ENCODE measurements around the gene C9orf50.

Gene C9orf50

GRCh38 chr9:129586685-129587084 lies 34.2 kb downstream of the C9orf50 start:
- no peak for DNase-seq

- DNase-seq: no peak
These were observed 34.7 kb downstream of the C9orf50 start for GRCh38 chr9:129586245-129586644.

- no peak for DNase-seq
These were observed 35.5 kb downstream of the C9orf50 start for GRCh38 chr9:129585352-129585751.

GRCh38 chr9:129584136-129584535 lies 36.8 kb downstream of the C9orf50 start:
- peak; percentile 46 for DNase-seq

- no peak for DNase-seq
These were observed 37.4 kb downstream of the C9orf50 start for GRCh38 chr9:129583308-129584038.

- no peak for DNase-seq
These were observed 38.0 kb downstream of the C9orf50 start for GRCh38 chr9:129582855-129583254.

GRCh38 chr9:129581505-129582189 lies 39.3 kb downstream of the C9orf50 start:
- DNase-seq: no peak

GRCh38 chr9:129580211-129580915 lies 40.5 kb downstream of the C9orf50 start:
- no peak for DNase-seq

- no peak for DNase-seq
These were observed 41.6 kb downstream of the C9orf50 start for GRCh38 chr9:129579294-129579693.

GRCh38 chr9:129576546-129577543 lies 44.1 kb downstream of the C9orf50 start:
- no peak for DNase-seq

GRCh38 chr9:129575818-129576217 lies 45.1 kb downstream of the C9orf50 start:
- DNase-seq: no peak

- no peak for DNase-seq
These were observed 45.9 kb downstream of the C9orf50 start for GRCh38 chr9:129574911-129575585.

- no peak for DNase-seq
These were observed 46.9 kb downstream of the C9orf50 start for GRCh38 chr9:129573977-129574376.

- no peak for DNase-seq
These were observed 48.4 kb downstream of the C9orf50 start for GRCh38 chr9:129572517-129572916.

GRCh38 chr9:129572052-129572425 lies 48.9 kb downstream of the C9orf50 start:
- no peak for DNase-seq

- DNase-seq: no peak
These were observed 49.4 kb downstream of the C9orf50 start for GRCh38 chr9:129571298-129572051.

GRCh38 chr9:129570450-129571297 lies 50.2 kb downstream of the C9orf50 start:
- DNase-seq: no peak

GRCh38 chr9:129569502-129570449 lies 51.1 kb downstream of the C9orf50 start:
- no peak for DNase-seq
